NCI-H82 treated with DMSO at 0.1 percent for 48 hours (cell line): Measurements from ENCODE around the gene CD33.

ENCODE experiments used
- DNase-seq: peaks from one replicate; lab custom pipeline; 2025; ENCODE audit not compliant: unreplicated experiment; lab: John Stamatoyannopoulos, UW

The CD33 gene

DNA sequence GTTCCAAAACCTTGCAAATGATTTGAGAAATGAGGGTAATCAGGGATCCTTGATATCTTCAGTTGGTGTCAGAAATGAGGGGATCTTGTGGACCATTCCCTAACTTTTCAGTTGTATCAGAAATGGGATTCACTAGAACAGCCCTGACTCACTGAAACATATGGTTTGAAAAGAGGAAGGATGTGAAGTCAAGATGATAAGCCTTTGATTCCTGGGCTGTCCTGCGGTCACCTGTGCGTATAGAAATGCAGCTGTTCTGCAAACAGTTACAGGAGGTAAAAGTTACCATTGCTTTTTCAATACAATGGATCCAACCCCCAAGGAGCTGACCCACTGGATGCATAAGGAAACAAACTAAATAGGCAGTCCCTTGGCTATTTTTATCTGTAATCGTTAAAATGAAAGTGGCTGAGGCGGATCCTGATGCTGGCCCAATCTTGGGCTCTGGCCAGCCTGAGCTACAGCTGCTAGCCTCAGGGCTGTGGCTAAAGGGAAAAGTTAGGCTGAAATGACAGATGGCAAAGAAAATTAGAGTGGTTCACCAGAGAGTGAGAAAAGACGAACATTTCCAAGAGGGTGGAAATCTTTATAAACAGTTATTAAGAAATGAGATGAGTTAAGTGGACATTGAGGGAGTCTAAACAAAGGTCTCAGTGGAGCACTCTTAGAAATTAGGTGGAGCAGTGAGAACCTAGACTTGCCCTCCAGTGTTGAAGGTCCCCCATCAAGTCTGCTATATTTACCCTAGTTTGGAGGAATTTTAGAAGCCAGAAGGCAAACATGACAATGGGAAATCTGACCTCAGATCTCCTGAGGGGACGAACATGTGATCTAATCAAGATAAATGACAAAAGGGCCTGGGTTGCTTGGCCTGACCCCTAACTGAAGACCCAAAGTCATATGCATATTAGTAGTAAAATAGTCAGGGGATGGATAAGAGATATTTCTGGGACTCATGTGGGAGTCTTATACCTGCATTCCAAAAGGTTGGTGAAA lies 33.6 kb downstream of the CD33 start:
- DNase-seq, result no peak

DNA sequence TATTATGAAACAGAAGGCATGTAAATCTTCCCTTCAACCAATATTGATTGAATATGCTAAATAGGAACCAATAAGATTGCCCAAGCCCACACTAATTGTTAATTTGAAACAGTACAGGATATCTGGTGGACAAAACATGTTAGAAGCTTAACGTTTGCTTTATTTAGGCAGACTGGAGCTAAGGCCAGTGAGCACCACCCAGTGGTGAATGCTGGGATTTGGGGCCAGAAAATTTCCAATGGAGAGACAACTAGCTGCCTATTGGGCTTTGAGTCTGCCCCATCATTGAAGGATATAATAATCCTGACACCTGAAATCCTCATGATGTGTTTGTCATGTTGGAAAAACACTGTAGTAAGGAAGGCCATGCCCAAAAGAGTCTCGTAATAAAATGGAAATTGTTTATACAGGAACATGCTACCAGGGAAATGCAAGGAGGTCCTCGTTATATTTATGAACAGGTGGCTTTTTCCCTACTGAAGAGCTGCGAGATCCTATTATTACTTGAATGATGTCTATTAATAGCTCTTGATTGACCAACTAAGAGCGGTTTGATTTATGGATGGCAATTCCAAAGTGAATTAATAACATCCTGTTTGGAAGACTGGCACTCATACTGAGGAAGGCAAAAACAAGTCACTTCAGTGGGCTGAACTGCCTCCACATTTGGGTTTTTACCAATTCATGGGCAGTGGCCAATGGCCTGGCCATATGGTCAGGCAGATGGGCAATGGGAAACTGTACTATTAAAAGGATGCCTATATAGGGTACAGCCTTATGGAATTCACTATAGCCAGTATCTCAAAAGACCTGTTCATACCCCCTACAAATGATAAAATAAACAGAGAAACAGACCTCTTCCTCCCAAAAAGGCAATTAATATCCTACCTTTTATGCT lies 34.7 kb downstream of the CD33 start:
- no peak for DNase-seq

GRCh38 chr19:51263808-51264207 lies 38.9 kb downstream of the CD33 start:
- DNase-seq, result no peak

GRCh38 chr19:51271067-51271466 lies 46.2 kb downstream of the CD33 start:
- DNase-seq, result no peak

- DNase-seq, result no peak
Measured at GRCh38 chr19:51272183-51272810, 47.4 kb downstream of the CD33 start.

DNA sequence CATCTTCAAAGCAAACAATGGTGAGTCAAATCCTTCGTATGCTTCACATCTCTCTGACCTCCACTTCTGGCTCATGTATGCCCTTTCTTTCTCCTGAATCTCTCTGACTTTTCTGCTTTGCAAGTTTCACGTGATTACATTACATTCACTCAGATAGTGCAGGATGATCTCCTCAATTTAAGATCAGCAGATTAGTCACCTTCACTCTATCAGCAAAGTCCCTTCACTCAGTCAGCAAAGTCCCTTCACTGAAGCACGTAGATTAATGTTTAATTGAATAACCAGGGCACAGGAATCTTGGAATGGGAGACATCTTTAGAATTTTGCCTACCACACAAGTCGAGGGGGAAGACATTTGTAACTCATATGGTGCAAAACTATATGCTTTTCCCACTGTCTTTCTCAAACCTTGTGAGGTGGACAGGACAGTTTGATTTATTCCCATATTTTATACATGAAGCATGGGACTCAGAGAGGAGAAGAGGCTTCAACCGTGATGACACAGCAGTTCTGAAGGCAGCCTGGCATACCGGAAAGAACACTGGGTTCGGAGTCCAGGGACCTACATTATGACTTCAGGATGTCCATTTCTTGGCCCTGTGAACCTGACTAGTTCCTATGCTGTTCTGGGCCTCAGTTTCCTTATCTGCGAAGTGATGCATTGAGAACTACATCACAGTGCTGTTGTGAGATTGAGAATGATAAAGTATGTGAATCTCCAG lies 49.3 kb downstream of the CD33 start:
- no peak for DNase-seq

DNA sequence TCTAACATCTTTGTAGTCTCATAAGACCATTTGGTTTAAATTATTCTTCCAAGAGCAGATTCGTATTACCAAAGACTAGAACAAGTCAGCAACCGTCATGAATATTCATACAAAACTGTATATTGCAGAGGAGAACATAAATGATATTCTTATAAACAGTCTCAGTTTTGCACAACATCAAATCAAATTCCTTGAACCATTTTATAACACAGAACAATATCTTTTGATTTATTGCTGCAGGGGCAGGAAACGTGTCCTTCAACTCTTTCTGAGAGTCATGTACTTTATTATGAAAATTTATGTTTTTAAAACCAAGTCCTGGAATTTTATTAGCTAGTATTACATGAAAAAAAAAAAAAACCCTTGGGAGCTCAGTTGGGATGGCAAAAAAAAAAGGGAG lies 52.2 kb downstream of the CD33 start:
- DNase-seq, result no peak

DNA sequence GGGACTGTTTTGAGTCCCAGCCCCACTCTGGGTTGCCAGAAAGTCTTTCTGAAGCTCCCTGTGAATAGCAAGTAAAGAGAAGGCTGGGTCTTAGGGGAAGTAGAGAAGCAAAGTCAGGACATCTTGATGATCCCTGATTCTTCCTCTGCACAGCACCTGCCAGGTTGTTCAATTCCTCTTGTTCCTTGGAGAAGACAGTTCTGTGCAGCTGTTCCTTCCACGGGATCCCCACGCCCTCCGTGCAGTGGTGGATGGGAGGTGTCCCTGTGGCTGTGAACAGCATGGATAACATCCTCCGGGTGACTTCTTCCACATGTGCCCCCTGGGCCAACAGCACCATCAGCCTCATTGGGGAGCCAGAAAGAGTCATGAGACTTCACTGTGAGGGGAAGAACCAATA lies 57.5 kb downstream of the CD33 start:
- DNase-seq, result no peak

- no peak for DNase-seq
Measured at GRCh38 chr19:51285682-51286081, 60.8 kb downstream of the CD33 start.
